Esophagus squamous epithelium (tissue), 4 donors: ENCODE data around the gene STT3B.

ENCODE experiments used
- POLR2A ChIP-seq, 4 donors: fragments of 450-650 bp; IDR thresholded peaks; one replicate each; pipeline ENCODE4 v1.6.1; 2017; ENCODE audit warnings: antibody characterized with exemption in 4 of 4, mild to moderate bottlenecking in 4 of 4, moderate library complexity in 3 of 4
- TF ChIP-seq, protein P1 (sequence below), 6 experiments: fragments of 450-650 bp in 4 of 6; fragments of 200-600 bp in 2 of 6; sonication (generic) in 2 of 6; IDR thresholded peaks; one replicate each; pipeline ENCODE4 v1.5.1; 2016 to 2019; ENCODE audit warnings: antibody characterized with exemption in 6 of 6, mild to moderate bottlenecking in 4 of 6, moderate library complexity in 4 of 6

DNA sequence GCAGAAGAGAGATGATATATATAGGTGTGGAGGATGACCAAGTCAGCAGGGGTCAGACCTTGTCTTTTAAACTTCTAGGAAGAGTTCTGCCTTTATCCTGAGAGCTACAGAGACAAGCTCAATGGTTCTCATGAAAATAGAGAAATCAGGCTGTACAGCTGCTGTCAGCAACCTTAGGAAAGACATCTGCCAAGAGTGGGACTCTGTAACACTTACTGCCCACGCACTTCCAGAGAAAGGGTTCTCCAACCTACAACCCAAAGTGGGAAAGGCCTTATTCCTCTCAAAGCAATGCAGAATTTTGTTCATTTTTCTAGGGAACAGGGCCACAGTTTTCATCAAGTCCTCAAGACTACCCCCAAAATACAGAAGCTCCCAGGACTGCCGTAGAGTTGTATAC, 138.7 kb downstream of the STT3B start:
- TF ChIP-seq, protein P1, sequence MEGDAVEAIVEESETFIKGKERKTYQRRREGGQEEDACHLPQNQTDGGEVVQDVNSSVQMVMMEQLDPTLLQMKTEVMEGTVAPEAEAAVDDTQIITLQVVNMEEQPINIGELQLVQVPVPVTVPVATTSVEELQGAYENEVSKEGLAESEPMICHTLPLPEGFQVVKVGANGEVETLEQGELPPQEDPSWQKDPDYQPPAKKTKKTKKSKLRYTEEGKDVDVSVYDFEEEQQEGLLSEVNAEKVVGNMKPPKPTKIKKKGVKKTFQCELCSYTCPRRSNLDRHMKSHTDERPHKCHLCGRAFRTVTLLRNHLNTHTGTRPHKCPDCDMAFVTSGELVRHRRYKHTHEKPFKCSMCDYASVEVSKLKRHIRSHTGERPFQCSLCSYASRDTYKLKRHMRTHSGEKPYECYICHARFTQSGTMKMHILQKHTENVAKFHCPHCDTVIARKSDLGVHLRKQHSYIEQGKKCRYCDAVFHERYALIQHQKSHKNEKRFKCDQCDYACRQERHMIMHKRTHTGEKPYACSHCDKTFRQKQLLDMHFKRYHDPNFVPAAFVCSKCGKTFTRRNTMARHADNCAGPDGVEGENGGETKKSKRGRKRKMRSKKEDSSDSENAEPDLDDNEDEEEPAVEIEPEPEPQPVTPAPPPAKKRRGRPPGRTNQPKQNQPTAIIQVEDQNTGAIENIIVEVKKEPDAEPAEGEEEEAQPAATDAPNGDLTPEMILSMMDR (IDR thresholded peaks at IDR 0.05), result no peak
- TF ChIP-seq POLR2A (IDR thresholded peaks at IDR 0.05), result no peak
